Fibroblast of lung (primary cell): ENCODE measurements around the gene USP33.

Experiments
- EZH2 ChIP-seq: IDR thresholded peaks from 2 replicates; pipeline ENCODE4 v1.5.1; 2012; ENCODE audit warnings: low read length, control low read depth, mild to moderate bottlenecking; ENCODE audit errors: missing control alignments
- TF ChIP-seq, protein P1 (sequence below), 2 donors: IDR thresholded peaks in 1 of 2; conservative IDR thresholded peaks in 1 of 2; 1 replicate in 1 of 2; 2 replicates in 1 of 2; pipeline ENCODE4 v1.5.1; 2011 to 2012; ENCODE audit warnings: low read length in 2 of 2, control low read depth in 1 of 2, inconsistent platforms in 1 of 2, low read depth in 1 of 2, mild to moderate bottlenecking in 1 of 2

DNA sequence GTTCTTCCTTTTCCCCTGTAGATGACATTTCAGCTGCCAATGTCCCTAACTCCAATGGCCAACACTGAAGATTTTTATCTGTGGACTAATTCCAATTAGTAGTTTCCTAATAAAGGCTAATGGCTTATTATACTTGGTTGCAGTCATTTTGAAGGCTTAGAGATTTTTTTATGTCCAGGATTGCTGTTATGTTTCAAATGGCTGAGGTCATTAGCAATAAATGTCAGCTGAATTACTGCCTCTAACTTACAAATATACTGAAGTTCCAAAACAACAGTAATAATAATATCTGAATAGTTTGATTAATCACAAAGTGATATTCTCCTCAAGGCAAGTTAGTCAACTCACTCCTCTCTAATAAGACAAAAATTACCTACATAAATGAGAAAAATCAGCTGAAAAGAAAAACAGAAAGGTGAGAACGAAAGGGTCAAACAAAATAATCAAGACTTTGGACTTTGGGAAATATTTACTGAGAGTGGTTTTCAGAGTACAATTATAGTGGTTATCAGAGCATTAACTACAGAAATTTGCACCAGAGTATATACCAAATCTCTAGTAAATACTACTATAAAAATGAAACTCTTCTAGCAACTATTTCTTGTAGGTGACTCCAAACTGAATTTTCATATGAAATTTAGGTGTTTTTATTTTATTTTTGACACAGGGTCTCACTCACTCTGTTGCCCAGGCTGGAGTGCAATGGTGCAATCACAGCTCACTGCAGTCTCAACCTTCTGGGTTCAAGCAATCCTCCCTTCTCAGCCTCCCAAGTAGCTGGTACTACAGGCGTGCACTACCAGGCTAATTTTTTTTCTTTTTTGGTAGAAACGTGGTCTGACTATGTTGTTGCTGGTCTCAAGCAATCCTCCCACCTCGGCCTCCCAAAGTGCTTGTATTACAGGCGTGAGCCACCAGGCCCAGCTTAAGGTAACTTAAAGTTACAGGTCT, 80.7 kb downstream of the USP33 start:
- TF ChIP-seq, protein P1, sequence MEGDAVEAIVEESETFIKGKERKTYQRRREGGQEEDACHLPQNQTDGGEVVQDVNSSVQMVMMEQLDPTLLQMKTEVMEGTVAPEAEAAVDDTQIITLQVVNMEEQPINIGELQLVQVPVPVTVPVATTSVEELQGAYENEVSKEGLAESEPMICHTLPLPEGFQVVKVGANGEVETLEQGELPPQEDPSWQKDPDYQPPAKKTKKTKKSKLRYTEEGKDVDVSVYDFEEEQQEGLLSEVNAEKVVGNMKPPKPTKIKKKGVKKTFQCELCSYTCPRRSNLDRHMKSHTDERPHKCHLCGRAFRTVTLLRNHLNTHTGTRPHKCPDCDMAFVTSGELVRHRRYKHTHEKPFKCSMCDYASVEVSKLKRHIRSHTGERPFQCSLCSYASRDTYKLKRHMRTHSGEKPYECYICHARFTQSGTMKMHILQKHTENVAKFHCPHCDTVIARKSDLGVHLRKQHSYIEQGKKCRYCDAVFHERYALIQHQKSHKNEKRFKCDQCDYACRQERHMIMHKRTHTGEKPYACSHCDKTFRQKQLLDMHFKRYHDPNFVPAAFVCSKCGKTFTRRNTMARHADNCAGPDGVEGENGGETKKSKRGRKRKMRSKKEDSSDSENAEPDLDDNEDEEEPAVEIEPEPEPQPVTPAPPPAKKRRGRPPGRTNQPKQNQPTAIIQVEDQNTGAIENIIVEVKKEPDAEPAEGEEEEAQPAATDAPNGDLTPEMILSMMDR (conservative IDR thresholded peaks at IDR 0.05 in 1 of 2, IDR thresholded peaks at IDR 0.05 in 1 of 2; ENCODE audit: low read depth in 1 of 2, low read length in 2 of 2): no peak
- TF ChIP-seq EZH2: no peak
